ENCODE data around the gene NAT9.

NAT9 gene

GRCh38 chr17:74767111-74767516, 9.0 kb downstream of the NAT9 start:
- DNase-seq (ENCODE audit: low read depth, low spot score), result no peak
- H3K27ac ChIP-seq, result no peak overlapping the region

GRCh38 chr17:74766413-74766812, 9.7 kb downstream of the NAT9 start:
- H3K27ac ChIP-seq, result no peak overlapping the region
- no peak for DNase-seq (ENCODE audit: low read depth, low spot score)

GRCh38 chr17:74764751-74765286, 11.3 kb downstream of the NAT9 start:
- no peak overlapping the region for H3K27ac ChIP-seq
- DNase-seq (ENCODE audit: low read depth, low spot score), result no peak

GRCh38 chr17:74763565-74764387, 12.4 kb downstream of the NAT9 start:
- no peak for DNase-seq (ENCODE audit: low read depth, low spot score)
- no peak overlapping the region for H3K27ac ChIP-seq

GRCh38 chr17:74761931-74762330, 14.2 kb downstream of the NAT9 start:
- no peak overlapping the region for H3K27ac ChIP-seq
- no peak for DNase-seq (ENCODE audit: low read depth, low spot score)

- H3K27ac ChIP-seq, result peak overlapping the region; percentile 85
- DNase-seq (ENCODE audit: low read depth, low spot score), result no peak
Observed at GRCh38 chr17:74761419-74761818, 14.7 kb downstream of the NAT9 start.

- H3K27ac ChIP-seq, result peak overlapping the region; percentile 85
- no peak for DNase-seq (ENCODE audit: low read depth, low spot score)
Observed at GRCh38 chr17:74760404-74761105, 15.6 kb downstream of the NAT9 start.

GRCh38 chr17:74759941-74760340, 16.2 kb downstream of the NAT9 start:
- peak; percentile 56 for DNase-seq (ENCODE audit: low read depth, low spot score)
- H3K27ac ChIP-seq, result peak overlapping the region; percentile 85

GRCh38 chr17:74759243-74759801, 16.8 kb downstream of the NAT9 start:
- no peak for DNase-seq (ENCODE audit: low read depth, low spot score)

GRCh38 chr17:74758848-74759168, 17.3 kb downstream of the NAT9 start:
- H3K27ac ChIP-seq, result peak overlapping the region; percentile 85
- peak; percentile 33 for DNase-seq (ENCODE audit: low read depth, low spot score)

More at GRCh38 chr17:74759243-74759801, 16.8 kb downstream of the NAT9 start:
- peak overlapping the region; percentile 85 for H3K27ac ChIP-seq

GRCh38 chr17:74757931-74758847, 18.0 kb downstream of the NAT9 start:
- peak overlapping the region; percentile 85 for H3K27ac ChIP-seq
- no peak for DNase-seq (ENCODE audit: low read depth, low spot score)

GRCh38 chr17:74757502-74757901, 18.6 kb downstream of the NAT9 start:
- DNase-seq (ENCODE audit: low read depth, low spot score), result no peak
- peak overlapping the region; percentile 85 for H3K27ac ChIP-seq

- H3K27ac ChIP-seq, result peak overlapping the region; percentile 85
- DNase-seq (ENCODE audit: low read depth, low spot score), result no peak
Observed at GRCh38 chr17:74756891-74757290, 19.3 kb downstream of the NAT9 start.

- H3K27ac ChIP-seq, result no peak overlapping the region
- DNase-seq (ENCODE audit: low read depth, low spot score), result no peak
Observed at GRCh38 chr17:74755533-74755932, 20.6 kb downstream of the NAT9 start.

- no peak for DNase-seq (ENCODE audit: low read depth, low spot score)
- no peak overlapping the region for H3K27ac ChIP-seq
Observed at GRCh38 chr17:74754832-74755231, 21.3 kb downstream of the NAT9 start.

GRCh38 chr17:74752822-74753401, 23.2 kb downstream of the NAT9 start:
- no peak overlapping the region for H3K27ac ChIP-seq
- no peak for DNase-seq (ENCODE audit: low read depth, low spot score)

GRCh38 chr17:74752415-74752814, 23.7 kb downstream of the NAT9 start:
- no peak for DNase-seq (ENCODE audit: low read depth, low spot score)
- H3K27ac ChIP-seq, result no peak overlapping the region

- peak overlapping the region; percentile 40 for H3K27ac ChIP-seq
- no peak for DNase-seq (ENCODE audit: low read depth, low spot score)
Observed at GRCh38 chr17:74750327-74751069, 25.6 kb downstream of the NAT9 start.

- DNase-seq (ENCODE audit: low read depth, low spot score), result no peak
- peak overlapping the region; percentile 40 for H3K27ac ChIP-seq
Observed at GRCh38 chr17:74750039-74750326, 26.2 kb downstream of the NAT9 start.
